OCI-LY1 (cell line): ENCODE data around the gene ACER3.

Experiments
- CTCF ChIP-seq: fragments of 200-600 bp; sonication (generic), shearing (Covaris generic); IDR thresholded peaks from 2 replicates; pipeline ENCODE4 v1.5.1; 2017; ENCODE audit warnings: mild to moderate bottlenecking, antibody characterized with exemption, low read length, moderate library complexity, mixed read lengths
- EZH2 ChIP-seq: fragments of 200-600 bp; sonication (generic), shearing (Covaris generic); IDR thresholded peaks from 2 replicates; pipeline ENCODE4 v1.8.0; 2017; ENCODE audit warnings: borderline replicate concordance, mixed run types, mild to moderate bottlenecking, antibody characterized with exemption, low read length, moderate library complexity, mixed read lengths

GRCh38 chr11:76850815-76851214 is 9.9 kb upstream of the ACER3 start:
- no peak for TF ChIP-seq CTCF
- TF ChIP-seq EZH2: no peak
